Sigmoid colon (tissue), 4 donors: ENCODE results near the gene XIRP2.

Source experiments
- CTCF ChIP-seq, 4 experiments: fragments of 450-650 bp in 3 of 4; fragments of 200-600 bp in 1 of 4; IDR thresholded peaks; one replicate each; pipeline ENCODE4 v1.5.1; 2016 to 2019; ENCODE audit warnings: antibody characterized with exemption in 4 of 4, mild to moderate bottlenecking in 3 of 4, moderate library complexity in 2 of 4
- EP300 ChIP-seq, 4 donors: sonication (generic); formaldehyde crosslinking; IDR thresholded peaks; one replicate each; pipeline ENCODE4 v1.6.1; 2017; ENCODE audit warnings: antibody characterized with exemption in 4 of 4
- POLR2A ChIP-seq, 2 donors: fragments of 450-650 bp; IDR thresholded peaks; one replicate each; pipeline ENCODE4 v1.6.1; 2016; ENCODE audit warnings: antibody characterized with exemption in 2 of 2, mild to moderate bottlenecking in 2 of 2, moderate library complexity in 2 of 2
- POLR2AphosphoS5 ChIP-seq, 4 donors: sonication (generic); formaldehyde crosslinking; IDR thresholded peaks; one replicate each; pipeline ENCODE4 v1.6.1; 2017; ENCODE audit warnings: antibody characterized with exemption in 4 of 4

- no peak for TF ChIP-seq CTCF (IDR thresholded peaks at IDR 0.05)
- TF ChIP-seq POLR2AphosphoS5 (IDR thresholded peaks at IDR 0.05): no peak
- TF ChIP-seq POLR2A (IDR thresholded peaks at IDR 0.05): no peak
- TF ChIP-seq EP300 (IDR thresholded peaks at IDR 0.05): no peak
These were observed 222.1 kb downstream of the XIRP2 start for GRCh38 chr2:167110345-167110744.
